NCI-H1105 treated with DMSO at 0.1 percent for 48 hours (cell line): ENCODE results near the gene ZAP70.
"Not testable (repeated sequence)": the region's sequence is repeated elsewhere in the genome, so short reads cannot be mapped to it uniquely, and the experiment has no call there.

Source experiments
- DNase-seq: peaks from one replicate; lab custom pipeline; 2025; lab: John Stamatoyannopoulos, UW

Gene ZAP70

DNA sequence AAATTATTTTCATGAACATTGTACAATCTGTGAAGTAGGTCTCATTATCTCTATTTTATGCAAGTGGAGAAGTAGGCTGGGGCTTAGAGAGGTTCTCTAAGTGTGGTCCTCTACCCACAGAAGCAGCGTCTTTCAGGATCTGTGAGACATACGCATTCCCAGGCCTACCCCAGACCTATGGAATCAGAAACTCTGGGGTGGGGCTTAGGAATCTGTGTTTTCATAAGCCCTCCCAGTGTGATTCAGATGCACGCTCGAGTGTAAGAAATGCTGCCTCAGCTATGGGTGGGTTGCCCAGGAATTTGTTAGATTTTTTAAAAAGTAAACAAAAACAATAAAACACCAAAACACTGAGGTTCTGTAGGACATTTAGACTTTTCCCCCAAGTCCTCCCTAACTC lies 14.8 kb upstream of the ZAP70 start:
- DNase-seq = no peak

DNA sequence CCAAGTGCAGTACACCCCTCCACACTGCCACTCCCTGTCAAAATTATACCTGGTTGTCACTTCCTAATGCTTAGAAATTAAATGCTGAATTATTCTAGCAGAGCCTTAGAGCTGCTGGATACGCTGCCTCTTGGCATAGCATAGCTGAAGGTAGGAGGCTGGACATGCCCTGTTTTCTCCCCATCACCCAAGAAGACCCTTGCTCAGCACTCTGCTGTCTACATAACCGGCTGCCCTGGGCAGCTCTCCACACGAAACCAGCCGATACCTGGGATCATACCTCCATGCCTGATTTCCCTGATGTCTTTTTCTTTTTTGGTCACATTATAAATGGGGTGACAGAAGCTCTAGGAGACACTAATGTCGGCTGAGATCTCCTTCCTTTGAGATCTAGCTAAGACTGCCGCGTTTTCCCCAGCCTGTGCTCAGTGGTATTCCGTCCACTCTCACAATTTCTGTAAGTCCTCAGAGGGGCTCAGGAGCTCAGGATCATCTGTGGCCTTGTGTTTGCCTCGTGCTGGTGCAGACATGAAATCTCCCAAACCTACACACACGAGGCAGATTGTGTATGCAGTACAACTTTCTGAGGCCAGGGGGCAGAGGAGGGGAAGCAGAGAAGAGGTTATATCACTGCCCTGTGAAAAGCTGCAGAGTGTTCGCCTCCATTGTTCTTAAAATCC lies 13.5 kb upstream of the ZAP70 start:
- DNase-seq = peak; percentile 29

DNA sequence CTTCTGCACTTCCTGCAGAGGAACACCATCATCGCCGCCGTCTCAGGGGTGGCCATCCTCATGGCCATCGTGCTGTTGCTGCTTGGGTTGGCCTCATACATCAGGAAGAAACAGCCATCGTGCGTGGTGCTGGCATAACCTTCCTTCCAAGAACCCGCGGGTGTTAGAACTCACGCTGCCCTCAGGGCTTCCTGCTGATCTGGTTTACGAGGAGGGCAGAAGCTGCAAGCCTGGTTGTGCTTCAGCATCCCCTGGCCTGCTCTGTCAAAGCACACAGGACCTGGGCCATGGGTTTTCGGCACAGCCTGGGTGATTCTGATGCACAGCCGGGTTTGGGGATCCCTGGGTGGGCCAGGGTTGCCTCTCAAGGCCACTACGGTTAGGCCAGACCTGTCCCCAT lies 12.2 kb upstream of the ZAP70 start:
- DNase-seq = no peak

DNA sequence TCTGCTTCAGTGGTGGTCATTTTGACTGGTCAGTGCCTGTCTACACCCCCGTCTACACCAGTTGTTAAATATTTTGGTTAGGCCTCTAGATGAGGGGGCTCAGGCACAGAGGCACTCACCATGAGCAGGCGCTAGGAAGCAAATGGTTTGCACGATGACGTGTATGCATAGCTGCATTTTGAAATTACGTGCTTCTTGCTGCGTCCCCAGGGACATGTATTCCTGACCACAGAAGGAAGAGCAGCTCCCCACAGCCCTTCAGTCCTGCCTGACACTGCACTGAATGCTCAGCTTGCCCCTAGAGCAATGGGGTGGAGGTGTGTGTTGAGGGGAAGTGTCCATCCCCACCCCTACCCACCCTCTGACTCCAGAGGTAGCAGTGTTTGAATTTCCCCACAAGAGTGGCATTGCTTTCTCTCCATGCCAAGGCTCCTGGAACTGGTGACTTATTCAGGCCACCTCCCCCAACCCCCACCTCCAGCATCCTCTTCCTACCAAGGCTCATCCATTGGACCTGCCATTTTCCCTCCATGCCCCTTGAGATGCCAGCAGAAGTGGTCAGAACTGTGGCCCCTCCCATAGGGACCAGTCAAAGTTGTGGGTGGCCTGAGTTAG lies 11.4 kb upstream of the ZAP70 start:
- DNase-seq = no peak

DNA sequence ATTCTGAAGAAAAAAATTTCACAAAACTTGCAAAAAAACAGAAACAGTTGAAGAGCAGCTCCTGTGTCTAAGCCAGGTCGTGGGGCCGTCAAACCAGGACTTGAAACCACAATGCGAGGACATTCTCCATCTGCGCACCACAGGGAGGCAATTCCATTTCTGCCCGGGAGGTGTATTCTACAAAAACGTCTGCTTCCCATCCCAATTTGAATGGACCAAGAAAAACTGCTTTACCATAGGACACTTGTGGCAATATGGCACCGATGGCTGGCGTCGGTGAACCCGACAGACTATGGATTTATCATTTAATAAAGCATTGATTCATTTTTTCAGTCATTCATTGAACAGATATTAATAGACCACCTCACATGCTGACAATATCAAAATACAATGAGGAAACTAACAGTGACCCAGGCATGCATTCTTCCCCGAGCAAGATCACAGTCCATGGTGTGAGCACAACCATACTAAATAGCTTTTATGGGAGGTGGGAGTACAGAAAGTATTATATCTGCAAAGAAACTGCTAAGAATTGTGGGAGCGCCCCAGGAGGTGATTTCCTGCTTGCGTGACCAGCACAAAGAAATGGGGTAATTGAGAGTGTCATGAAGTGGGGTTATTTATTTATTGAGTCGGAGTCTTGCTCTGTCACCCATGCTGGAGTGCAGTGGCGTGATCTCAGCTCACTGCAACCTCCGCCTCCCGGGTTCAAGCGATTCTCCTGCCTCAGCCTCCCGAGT lies 10.5 kb upstream of the ZAP70 start:
- DNase-seq = no peak

DNA sequence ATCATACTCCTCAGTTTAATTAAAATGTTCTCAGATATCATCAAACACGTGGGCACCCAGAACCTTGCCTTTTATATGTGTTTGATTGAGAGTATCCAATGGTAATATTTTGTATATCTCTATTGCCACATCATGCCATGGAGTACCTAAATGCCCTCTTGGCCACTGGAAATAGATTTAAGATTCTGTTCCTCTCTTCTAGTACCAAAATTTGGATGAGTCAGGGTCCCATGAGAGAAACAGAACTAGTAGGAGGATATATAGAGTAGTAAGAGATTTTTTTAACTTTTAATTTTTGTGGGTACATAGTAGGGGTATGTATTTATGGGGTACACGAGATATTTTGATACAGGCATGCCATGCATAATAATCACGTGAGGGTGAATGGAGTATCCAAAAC lies 9.6 kb upstream of the ZAP70 start:
- no peak for DNase-seq

DNA sequence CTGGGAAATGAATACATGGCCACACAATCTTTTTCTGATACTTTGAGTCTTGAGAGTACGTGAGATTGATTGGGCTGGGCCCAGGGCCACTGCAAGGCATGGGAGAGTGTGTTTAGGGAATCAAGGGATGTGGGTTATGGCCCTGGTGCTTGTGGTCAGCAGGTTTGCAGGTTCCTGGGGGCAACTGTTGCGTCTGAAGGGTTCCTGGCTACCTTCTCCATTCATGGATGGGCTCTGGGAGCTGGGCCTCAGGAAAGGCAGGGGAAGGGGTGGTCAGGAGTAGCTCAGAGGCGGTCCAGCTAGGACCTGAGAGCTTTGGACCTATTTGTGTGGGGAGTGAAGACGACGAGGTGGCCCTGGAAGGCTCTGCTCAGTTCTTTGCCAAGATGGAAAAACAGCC lies 8.4 kb upstream of the ZAP70 start:
- DNase-seq = no peak

DNA sequence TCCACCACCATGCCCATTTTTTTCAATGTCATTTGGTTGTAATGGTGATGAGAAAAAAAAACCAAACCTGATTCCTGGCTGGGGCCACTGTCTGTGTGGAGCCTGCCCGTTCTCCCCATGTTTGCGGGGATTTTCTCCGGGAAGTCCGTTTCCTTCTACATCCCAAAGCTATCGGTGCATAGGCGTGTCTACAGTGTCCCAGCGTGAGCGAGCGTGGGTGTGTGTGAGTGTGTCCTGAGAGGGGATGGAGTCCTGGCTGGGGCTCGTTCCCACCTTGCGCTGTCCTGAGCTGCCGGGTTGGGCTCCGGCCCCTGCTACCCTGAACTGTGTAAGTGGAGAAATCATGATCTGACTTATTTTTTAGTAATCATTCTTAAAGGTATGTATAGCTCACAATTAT lies 7.3 kb upstream of the ZAP70 start:
- no peak for DNase-seq

DNA sequence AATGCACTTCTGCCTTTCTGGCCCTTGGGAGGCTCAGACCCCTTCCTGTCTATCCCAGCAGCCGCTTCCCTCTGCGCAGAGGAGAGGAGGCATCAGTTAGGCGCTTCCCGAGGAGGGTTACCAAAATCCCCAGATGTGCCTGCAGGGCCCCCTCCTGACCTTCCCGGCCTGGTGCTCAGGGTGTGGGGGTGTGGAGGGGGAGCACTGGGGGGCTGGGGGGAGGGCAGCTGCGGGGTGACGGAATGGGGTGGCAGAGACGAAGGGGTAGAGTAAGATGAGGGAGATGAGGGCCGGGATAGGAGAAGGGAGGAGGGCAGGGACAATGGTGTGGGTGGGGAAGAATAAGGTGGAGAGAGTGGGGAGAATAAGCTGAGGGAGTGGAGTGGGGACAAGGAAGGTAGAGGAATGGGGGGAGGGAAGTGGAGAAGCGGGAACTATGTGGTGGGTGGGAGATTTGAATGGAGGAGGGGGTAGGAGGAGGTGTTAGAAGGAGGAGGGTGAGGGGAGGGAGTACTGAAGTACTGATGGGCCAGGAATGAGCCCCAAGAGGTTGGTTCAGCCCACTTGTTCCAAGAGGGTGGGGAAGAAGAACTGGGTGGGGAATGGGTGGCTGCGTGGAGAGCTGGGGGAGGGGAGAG lies 6.5 kb upstream of the ZAP70 start:
- no peak for DNase-seq

DNA sequence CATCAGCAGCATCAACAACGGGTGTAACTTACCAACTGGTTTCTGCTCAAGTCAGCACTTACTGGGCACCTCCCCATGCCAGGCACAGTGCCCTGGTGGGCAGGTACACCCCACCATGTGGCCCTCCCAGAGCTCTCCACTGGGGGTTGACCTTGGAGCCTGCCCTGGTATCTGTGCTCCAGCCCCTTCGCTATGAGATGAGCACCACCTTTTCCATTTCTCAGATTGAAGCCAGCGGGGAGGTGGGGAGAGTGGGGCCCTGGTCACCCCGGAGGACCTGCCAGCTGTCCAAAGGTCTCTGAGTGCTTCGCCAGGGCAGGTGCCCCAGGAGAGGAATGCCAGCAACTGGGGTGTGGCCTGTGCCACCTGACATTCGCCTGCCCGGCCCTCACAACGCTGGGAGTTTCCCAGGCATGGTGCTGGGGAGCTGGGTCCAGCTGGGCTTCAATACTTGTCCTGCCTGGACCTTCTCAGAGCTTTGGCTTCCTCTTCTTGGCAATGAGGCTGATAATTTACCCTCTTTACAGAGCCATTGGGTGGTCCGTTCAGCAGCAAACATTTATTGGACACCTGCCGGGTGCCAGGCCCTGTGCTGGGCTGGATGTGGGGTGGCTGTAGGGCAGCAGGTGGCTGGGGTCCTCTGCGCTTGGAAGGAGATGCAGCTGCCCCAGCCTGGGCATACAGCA lies 5.9 kb upstream of the ZAP70 start:
- DNase-seq = no peak

DNA sequence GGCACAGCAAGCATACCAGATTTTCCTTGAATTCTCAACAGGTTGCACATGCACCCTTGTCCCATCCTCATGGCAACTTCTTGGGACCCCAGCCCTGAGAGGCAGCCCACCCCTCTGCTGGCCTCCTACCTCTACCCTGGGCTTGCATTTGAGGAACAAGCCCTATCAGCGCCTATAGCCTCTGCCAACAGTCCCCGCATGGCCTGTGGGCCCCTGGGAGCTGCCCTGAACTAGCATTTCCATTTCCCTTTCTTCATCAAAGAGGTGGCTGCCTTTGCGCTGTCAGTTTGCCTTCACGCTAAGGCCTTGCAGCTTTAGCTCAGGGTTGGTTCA lies 5.4 kb upstream of the ZAP70 start:
- DNase-seq = no peak

DNA sequence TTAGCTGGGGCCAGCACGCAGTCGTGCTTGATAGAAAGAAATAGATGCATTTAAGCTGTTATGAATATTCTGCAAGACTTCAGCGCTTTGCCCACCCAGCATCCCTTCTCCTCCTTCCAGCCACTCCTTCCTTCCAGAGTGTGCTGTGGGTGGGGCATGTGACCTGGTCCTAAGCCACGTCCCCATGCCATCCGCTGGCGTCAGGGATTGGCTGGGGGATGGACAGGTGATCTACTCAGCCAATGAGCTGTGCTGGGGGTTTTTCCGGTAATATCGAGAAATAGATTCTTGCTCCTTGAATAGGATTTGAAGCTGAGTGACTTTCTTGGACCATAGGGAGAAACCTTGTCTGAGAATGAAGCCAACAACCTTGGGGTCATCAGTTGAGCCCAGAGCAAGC lies 4.8 kb upstream of the ZAP70 start:
- DNase-seq = no peak

DNA sequence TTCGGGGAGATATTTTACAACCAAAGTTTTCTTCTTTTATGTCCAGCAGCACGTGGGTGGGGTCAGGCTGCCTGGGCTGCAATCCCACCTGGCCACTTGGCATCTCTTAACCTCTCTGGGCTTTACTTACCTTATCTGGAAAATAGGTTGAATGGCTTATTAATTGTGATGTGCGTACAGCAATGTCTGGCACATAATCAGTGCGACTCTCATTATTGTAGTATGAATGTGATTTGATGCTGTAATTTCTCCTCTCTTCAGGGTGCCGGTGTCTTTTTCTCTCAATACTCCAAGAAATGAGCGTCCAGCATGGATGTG lies 2.0 kb upstream of the ZAP70 start:
- no peak for DNase-seq

DNA sequence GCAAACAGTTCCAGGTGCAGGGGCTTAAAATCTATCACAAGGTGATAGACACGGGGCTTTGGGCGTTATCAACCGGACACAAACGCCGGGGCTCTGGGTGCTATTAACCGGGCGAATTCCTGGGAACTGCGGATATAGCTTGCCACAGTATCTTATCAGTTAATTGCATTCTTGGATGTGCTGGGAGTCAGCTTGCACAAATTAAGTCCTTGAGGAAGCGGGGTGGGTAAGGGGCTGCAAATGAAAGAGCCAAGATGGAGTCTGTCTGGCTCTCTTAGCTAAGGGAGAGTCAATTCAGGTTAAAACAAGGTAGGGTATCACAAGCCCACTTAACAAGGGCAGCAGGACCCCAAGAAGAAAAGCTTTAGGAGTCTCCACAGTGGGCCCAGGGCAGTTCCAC lies 1.2 kb upstream of the ZAP70 start:
- not testable (repeated sequence) for DNase-seq

DNA sequence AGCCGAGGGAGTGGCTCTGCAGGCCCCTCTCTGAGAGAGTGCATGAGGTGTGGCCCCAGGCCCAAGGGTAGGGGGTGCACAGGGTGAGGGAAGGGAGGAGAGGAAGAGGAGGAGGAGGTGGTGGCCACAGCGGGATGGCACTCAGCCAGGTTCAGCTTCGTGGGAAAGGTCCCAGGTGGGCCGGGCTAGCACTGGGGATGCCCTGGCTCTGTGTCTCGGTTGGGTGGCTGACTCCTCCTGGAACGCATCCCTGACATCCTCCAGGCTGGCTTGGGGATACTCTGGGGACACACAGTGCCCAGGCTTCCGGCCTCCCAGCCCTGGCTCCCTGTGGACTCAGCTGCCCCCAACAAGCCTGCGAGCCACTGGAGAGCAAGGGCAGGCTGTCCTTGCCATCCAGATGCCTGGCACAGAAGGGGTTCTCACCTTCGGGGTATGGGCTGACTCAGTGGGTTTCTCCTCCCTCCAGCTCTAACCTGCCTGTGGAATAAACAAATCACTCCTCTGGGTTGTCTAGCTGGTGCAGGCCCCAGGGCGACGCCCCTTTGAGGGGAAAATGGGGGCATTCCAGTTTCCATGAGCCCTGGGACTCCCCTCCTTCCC lies 582 bp upstream of the ZAP70 start:
- DNase-seq = no peak

DNA sequence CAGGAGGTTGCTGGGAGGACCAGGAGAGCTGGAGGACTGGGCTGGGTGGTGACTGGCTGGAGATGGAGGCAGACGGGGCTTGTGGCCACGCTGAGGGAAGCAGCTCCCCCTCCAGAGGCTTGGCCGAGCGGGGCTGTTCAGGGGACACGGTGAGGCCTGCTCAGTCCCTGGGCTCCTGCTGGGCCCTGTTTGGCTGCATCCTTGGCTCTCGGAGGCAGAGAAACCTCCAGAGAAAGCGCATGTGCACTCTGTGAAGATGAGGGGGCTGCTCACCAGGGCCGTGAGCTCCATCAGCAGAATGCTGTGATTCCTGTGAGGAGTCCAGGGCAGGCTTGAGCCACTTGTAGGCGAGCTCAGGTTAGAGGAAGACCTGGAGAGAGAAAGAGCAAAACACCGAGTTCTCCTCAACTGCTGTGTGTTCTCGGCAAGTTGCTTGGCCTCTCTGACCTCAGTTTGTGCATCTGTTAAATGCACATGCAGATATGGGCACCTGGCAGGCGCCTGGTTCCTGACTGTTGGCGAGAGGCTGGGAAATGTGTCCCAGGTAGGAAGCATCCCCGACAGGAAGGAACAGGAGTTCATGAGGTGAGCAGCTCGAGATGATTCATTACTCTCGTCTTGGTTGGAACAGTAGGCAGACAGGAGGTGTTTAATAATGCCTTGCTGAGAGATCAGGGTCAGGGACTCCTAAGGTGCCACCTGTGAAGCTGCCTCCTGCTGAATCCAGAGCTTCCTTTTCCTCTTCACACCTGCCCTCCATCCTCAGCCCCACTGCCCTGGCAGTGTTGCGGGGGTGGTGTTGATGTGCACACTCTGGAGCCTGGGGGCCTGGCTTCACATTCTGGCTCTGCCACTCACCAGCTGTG lies 941 bp downstream of the ZAP70 start:
- no peak for DNase-seq

DNA sequence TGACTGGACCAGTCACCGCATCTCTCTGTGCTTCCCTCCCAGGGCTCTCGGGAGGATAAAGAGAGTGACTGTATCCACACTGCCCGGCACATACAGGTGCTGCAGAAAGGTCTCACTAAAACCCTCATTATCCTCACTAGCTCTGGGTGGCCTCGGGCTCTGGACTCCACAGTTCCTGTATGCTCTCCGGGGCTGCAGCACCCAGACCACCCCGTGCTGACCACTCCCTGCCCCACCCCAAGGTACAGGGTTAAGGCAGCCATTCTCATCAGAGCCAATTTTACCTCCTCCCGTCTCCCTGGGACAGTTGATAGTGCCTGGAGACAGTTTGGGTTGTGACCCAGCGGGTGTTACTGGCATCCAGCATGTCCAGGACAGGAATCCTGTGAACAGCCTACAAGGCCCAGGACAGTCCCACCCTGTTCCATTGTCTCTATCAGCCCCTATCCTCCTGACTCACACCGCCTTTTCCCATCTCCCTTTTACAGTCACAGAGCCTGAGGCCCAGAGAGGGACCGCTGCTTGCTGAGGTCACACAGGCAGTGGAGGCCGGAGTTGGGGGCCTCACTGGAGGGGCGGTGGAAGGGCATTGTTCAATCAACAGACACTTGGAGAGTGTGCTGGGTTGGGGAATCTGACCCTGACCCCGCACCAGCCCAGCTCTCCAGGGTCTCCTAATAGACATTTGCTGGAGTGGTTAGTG lies 1.7 kb downstream of the ZAP70 start:
- DNase-seq = no peak

DNA sequence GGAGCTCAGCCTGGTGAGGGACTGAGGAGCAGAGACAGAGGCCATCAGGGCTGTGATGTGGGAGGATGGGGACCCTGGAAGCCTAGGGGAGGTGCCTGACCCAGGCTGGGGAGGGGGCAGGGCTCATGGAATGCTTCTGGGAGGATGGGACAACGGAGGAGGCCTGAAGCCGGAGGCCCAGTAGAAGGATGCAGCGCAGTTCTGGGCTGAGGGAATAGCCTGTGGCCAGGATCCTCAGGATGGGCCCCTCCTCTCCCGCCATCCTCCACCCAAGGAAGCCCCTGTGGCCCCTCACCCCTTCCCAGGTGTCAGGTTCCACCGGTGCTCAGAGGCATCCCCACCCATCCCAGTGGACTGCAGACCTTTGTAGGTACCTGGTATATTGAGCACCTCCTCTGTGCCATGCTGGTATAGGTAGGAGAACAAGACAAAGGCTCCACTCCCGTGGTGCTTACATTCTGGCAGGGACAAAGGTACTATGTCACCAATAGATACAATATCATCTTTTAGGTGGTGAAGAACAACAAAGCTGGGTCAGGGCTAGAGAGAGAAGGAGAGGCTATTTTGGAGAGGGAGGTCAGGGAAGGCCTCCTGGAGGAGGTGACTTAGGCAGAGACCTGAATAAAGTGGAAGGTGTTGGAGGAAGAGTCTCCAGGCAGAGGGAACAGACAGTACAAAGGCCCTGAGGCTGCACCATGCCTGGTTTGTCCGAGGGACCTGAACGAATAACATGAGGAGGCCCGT lies 2.7 kb downstream of the ZAP70 start:
- no peak for DNase-seq

DNA sequence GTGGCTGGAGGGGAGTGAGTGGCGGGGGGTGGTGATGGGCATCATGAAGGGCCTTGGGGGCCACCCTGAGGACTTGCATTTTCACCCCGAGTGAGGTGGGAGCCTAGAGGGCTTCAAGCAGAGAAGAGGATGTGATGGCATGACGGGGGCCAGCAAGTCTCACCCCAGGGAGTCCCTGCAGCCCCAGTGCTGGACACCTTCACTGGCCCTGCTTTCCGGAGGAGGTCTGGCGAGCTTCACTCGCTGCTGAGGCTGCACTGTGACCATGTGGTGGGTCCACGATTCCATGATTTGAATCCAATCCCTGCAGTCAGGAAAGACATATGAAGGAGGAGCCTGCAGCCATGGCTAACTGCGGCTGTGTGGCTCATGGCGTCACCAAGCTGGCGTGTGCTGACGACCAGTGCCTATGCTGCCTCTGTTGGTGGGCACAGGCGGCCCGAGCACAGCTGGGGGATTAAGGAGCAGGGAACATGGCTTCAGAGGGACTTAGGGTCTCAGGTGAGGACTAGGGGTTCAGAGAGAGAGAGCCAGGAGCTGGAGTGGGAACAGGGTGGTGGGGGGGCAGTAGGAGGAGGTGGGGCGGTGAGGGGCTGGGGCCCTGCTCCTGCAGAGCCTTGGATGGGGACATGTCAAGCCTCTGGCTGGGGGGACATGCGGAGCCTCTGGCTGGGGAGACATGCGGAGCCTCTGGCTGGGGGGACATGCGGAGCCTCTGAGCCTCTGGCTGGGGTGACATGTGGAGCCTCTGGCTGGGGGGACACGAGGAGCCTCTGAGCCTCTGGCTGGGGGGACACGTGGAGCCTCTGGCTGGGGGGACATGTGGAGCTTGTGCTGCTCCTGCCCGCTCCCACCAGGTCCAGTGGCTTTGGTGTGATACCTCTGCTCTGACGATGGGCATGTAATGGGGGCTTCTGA lies 3.6 kb downstream of the ZAP70 start:
- no peak for DNase-seq
